ENCODE data around the gene DPYSL5.

GRCh38 chr2:26811791-26812694 lies 35.9 kb upstream of the DPYSL5 start:
- TF ChIP-seq ZNF384 (IDR thresholded peaks at IDR 0.05) (no peak), FOXM1 (IDR thresholded peaks at IDR 0.05; ENCODE audit: borderline replicate concordance) (no peak), ARNT (IDR thresholded peaks at IDR 0.05) (no peak), HDGF (IDR thresholded peaks at IDR 0.05; ENCODE audit: borderline replicate concordance) (no peak), SUZ12 (IDR thresholded peaks at IDR 0.05) (no peak), PKNOX1 (IDR thresholded peaks at IDR 0.05) (no peak), BHLHE40 (IDR thresholded peaks at IDR 0.05; ENCODE audit: borderline replicate concordance) (no peak), NFRKB (IDR thresholded peaks at IDR 0.05) (no peak), LEF1 (IDR thresholded peaks at IDR 0.05; ENCODE audit: borderline replicate concordance) (no peak)

Measured in HEK293T (cell line).